AG10803 (cell line): ENCODE results near the gene EXOC4.

ENCODE experiments used
- DNase-seq: peaks from one replicate; pipeline ENCODE4 v3.0.0; 2010; ENCODE audit warnings: low read depth
- H3K4me3 ChIP-seq: 2 replicates; pipeline ENCODE4 v1.5.1; 2011; ENCODE audit warnings: mild to moderate bottlenecking, low read length, control low read depth
- CTCF ChIP-seq: conservative IDR thresholded peaks from 2 replicates; pipeline ENCODE4 v1.5.1; 2011; ENCODE audit warnings: mild to moderate bottlenecking, low read length, control low read depth, inconsistent platforms

The EXOC4 gene

GRCh38 chr7:133696056-133696455 is 443.2 kb downstream of the EXOC4 start:
- no peak overlapping the region for H3K4me3 ChIP-seq
- no peak for TF ChIP-seq CTCF
- no peak for DNase-seq

DNA sequence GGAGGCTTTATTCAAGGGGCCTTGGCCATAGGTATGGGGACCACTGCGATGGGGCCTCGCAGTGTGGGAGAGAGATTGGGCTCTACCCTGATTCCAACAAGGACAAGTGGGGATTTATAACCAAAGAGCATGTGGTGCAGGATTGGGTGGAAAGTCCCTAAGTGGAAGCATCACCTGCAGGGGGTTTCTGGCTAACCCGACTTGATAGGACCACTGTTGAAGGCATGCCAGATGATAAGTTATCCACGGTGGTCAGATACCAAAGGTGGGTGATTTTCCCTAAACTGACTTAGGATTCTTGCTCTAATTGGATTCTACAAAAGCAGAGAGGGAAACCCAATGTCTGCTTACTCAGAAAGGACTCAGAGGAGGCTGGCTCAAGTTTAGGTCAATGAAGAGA is 444.7 kb downstream of the EXOC4 start:
- TF ChIP-seq CTCF, result no peak
- no peak overlapping the region for H3K4me3 ChIP-seq
- no peak for DNase-seq

GRCh38 chr7:133698127-133698526 is 445.2 kb downstream of the EXOC4 start:
- no peak overlapping the region for H3K4me3 ChIP-seq
- no peak for TF ChIP-seq CTCF
- DNase-seq, result no peak

GRCh38 chr7:133699386-133699785 is 446.5 kb downstream of the EXOC4 start:
- peak; percentile 30 for DNase-seq
- H3K4me3 ChIP-seq, result no peak overlapping the region
- no peak for TF ChIP-seq CTCF

DNA sequence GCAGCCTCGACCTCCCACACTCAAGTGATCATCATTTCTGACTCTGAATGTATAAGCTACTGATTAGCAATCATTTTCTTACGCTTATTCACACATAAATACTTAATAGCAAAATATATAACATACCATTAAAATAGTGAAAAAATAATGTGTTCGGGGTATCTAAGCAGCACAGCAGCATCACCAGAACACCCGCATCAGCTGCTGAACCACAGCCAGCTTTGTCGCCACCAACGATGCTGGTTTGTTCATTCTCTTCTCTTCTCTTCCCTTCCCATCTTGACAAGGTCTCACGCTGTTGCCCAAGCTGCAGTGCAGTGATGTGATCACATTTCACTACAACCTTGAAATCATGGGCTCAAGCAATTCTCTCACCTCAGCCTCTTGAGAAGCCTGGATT is 449.2 kb downstream of the EXOC4 start:
- no peak for DNase-seq
- no peak overlapping the region for H3K4me3 ChIP-seq
- no peak for TF ChIP-seq CTCF

GRCh38 chr7:133702960-133703359 is 450.1 kb downstream of the EXOC4 start:
- DNase-seq, result no peak
- TF ChIP-seq CTCF, result no peak
- no peak overlapping the region for H3K4me3 ChIP-seq

DNA sequence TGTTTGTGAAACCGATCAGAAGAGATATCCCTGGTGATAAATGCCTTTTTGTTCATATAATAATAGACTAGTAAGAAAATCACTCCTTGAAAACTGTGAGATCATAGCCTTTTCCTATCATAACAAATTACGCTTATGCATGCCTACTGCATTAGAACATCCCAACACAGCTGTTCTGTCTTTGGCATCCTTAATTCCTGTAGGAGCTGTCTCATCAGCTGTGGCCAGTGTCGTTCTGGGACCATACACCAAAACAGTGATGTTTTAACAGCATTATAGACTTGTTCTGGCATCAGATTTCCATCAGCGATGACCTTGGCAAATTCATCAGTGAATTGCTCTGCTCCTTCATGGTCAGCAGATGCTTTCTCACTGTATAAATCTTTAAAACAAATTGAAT is 450.7 kb downstream of the EXOC4 start:
- peak; percentile 86 for DNase-seq
- H3K4me3 ChIP-seq, result no peak overlapping the region
- no peak for TF ChIP-seq CTCF
